Measurements from ENCODE around the gene KCTD17. TPM values are rescaled to one million over a fixed set of nuclear protein-coding genes. Genes with fewer than 3 reads are reported as not detected.

Gene KCTD17
- total and polyA plus RNA-seq, 10 donors, result 10.7 to 27.5 (median 17.3) TPM

DNA sequence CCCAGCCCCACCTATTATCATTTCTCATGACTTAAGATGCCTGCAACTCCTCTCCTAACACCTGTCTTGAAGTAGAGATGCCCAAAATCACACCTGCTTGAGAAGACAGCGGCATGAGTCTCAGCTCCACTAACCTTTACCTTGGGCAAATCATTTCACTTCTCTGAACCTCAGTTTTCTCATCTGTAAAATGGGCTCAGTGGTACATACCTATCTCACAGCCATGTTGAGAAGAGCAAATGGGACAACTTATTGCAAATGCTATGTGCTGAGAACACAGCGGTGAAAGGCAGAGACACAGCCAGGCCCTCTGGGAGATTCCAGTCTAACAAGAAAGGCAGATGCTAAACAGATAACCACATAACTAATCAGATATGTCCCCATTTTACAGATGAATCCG, 40.1 kb upstream of the KCTD17 start:
- intact Hi-C loops (cut with DNase I; ENCODE audit: low total_unique reads), result no loop called here
- WGBS, 5 donors, result 95 to 98% (median 96%) methylated on average over 3 of the region's 3 CpGs
- Histone ChIP-seq H3K27me3 (replicated peaks in 1 of 7) (peaks cover 0 to 5% (median 0%) of the 10 kb centered on the region in 7 donors), H3K36me3 (no peaks in the 10 kb centered on the region), H3K9me3 (no peaks in the 10 kb centered on the region), H3K4me1 (peaks cover 0 to 25% (median 12%) of the 10 kb centered on the region in 6 donors), H3K27ac (no peak overlapping the region), H3K4me3 (no peak overlapping the region)
- no peak for DNase-seq
- TF ChIP-seq POLR2A (IDR thresholded peaks at IDR 0.05), result no peak
- no peak for TF ChIP-seq POLR2AphosphoS5 (IDR thresholded peaks at IDR 0.05)
- TF ChIP-seq, protein P1, sequence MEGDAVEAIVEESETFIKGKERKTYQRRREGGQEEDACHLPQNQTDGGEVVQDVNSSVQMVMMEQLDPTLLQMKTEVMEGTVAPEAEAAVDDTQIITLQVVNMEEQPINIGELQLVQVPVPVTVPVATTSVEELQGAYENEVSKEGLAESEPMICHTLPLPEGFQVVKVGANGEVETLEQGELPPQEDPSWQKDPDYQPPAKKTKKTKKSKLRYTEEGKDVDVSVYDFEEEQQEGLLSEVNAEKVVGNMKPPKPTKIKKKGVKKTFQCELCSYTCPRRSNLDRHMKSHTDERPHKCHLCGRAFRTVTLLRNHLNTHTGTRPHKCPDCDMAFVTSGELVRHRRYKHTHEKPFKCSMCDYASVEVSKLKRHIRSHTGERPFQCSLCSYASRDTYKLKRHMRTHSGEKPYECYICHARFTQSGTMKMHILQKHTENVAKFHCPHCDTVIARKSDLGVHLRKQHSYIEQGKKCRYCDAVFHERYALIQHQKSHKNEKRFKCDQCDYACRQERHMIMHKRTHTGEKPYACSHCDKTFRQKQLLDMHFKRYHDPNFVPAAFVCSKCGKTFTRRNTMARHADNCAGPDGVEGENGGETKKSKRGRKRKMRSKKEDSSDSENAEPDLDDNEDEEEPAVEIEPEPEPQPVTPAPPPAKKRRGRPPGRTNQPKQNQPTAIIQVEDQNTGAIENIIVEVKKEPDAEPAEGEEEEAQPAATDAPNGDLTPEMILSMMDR (IDR thresholded peaks at IDR 0.05 in 8 of 11, conservative IDR thresholded peaks at IDR 0.05 in 3 of 11), result no peak

DNA sequence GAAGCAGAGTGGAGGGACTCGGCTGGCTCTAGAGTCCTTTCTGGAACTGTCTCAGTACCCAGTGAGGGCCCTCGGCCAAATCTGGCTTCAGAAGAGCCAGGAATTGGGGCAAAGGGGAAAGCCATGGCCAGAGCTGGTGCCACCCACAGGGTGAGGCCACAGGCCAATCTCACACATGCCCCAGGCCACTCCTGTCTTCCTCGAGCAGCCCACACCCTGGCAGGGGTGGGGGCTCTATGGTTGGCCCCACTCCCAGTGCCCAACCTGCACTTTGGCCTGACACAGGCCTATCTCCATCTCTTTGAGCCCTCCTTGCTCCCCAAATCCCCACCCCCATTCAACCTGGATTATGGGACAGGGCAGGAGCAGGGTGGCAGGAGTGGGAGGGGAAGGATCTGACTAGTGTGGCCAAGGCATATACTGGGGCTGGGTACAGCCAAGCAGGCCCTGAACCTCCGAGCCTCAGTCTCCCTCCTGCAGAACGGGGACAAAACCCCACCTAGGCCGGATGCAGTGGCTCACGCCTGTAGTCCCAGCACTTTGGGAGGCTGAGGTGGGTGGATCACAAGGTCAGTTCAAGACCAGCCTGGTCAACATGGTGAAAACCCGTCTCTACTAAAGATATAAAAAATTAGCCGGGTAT, 39.2 kb upstream of the KCTD17 start:
- no peak overlapping the region for H3K4me3 ChIP-seq
- 82 to 94% (median 89%) methylated on average over 8 to 9 of the region's 9 CpGs for WGBS, 5 donors
- no peak for DNase-seq

DNA sequence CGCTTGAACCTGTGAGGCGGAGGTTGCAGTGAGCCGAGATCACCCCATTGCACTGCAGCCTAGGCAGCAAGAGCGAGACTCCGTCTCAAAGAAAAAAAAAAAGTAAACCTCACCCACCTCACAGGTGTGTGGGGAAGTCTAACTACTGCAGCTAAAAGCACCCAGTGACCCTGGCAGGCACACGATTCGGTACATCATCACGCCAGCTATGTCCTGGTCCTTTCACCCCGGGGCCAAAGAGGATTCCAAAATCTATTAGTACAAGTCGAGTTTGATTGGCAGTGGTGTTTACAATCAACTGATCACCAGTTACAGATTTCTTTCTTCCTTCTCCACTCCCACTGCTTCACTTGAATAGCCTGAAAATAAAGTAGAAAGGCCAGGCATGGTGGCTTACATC, 38.6 kb upstream of the KCTD17 start:
- TF ChIP-seq, protein P1 (IDR thresholded peaks at IDR 0.05 in 8 of 11, conservative IDR thresholded peaks at IDR 0.05 in 3 of 11), result no peak
- peaks cover 0 to 33% (median 13%) of the 10 kb centered on the region in 6 donors for H3K4me1 ChIP-seq
- H3K36me3 ChIP-seq, result no peaks in the 10 kb centered on the region
- peaks cover 0 to 5% (median 0%) of the 10 kb centered on the region in 7 donors for H3K27me3 ChIP-seq (replicated peaks in 1 of 7)
- H3K9me3 ChIP-seq, result no peaks in the 10 kb centered on the region
- DNase-seq, result no peak
- no peak overlapping the region for H3K4me3 ChIP-seq
- no peak overlapping the region for H3K27ac ChIP-seq
- intact Hi-C loops (cut with DNase I; ENCODE audit: low total_unique reads), result no loop called here
- 72 to 85% (median 83%) methylated on average over 10 of the region's 10 CpGs for WGBS, 5 donors

More for the DNA sequence above, 39.2 kb upstream of the KCTD17 start:
- H3K36me3 ChIP-seq, result no peaks in the 10 kb centered on the region
- intact Hi-C loops (cut with DNase I; ENCODE audit: low total_unique reads), result no loop called here
- no peak overlapping the region for H3K27ac ChIP-seq
- H3K9me3 ChIP-seq, result no peaks in the 10 kb centered on the region
- H3K4me1 ChIP-seq, result peaks cover 0 to 33% (median 16%) of the 10 kb centered on the region in 6 donors
- H3K27me3 ChIP-seq (replicated peaks in 1 of 7), result peaks cover 0 to 5% (median 0%) of the 10 kb centered on the region in 7 donors
- TF ChIP-seq POLR2A (IDR thresholded peaks at IDR 0.05) (no peak), POLR2AphosphoS5 (IDR thresholded peaks at IDR 0.05) (no peak)
- TF ChIP-seq, protein P1 (IDR thresholded peaks at IDR 0.05 in 8 of 11, conservative IDR thresholded peaks at IDR 0.05 in 3 of 11), result no peak

DNA sequence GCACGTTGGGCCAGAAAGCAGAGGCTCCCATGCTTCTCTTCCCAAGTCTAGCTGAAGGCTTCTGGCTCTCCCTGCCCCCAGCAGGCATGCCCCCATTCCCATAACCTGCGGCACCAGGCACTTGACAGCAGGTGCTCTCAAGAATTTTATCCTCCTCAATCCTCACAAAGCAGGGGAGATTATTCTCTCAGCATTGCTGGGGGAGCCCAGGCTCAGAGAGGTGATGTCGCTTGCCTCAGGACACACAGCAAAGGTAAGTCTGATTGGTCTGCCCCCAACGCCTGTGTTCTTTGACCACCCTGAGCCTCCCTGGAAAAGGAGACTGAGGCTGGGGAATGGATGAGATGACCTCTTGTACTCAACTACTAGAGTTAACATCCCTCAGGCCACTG, 37.1 kb upstream of the KCTD17 start:
- WGBS, 5 donors, result 86 to 88% (median 87%) methylated on average over 4 of the region's 4 CpGs
- H3K9me3 ChIP-seq, result no peaks in the 10 kb centered on the region
- no peak for DNase-seq
- H3K4me1 ChIP-seq, result peaks cover 0 to 35% (median 17%) of the 10 kb centered on the region in 6 donors
- no peaks in the 10 kb centered on the region for H3K36me3 ChIP-seq
- intact Hi-C loops (cut with DNase I; ENCODE audit: low total_unique reads), result no loop called here
- H3K27me3 ChIP-seq (replicated peaks in 1 of 7), result peaks cover 0 to 6% (median 0%) of the 10 kb centered on the region in 7 donors
- TF ChIP-seq, protein P1 (IDR thresholded peaks at IDR 0.05 in 8 of 11, conservative IDR thresholded peaks at IDR 0.05 in 3 of 11), result no peak
- TF ChIP-seq POLR2AphosphoS5 (IDR thresholded peaks at IDR 0.05) (no peak), POLR2A (IDR thresholded peaks at IDR 0.05) (no peak)
- H3K4me3 ChIP-seq, result no peak overlapping the region
- no peak overlapping the region for H3K27ac ChIP-seq
